GM19099 (cell line): Measurements from ENCODE around the gene MTOR.

Experiments
- POLR2A ChIP-seq: IDR thresholded peaks from 3 replicates; pipeline ENCODE4 v1.6.1; 2011; ENCODE audit warnings: low read depth; ENCODE audit not compliant: insufficient read length; ENCODE audit errors: extremely low read depth

Gene MTOR

DNA sequence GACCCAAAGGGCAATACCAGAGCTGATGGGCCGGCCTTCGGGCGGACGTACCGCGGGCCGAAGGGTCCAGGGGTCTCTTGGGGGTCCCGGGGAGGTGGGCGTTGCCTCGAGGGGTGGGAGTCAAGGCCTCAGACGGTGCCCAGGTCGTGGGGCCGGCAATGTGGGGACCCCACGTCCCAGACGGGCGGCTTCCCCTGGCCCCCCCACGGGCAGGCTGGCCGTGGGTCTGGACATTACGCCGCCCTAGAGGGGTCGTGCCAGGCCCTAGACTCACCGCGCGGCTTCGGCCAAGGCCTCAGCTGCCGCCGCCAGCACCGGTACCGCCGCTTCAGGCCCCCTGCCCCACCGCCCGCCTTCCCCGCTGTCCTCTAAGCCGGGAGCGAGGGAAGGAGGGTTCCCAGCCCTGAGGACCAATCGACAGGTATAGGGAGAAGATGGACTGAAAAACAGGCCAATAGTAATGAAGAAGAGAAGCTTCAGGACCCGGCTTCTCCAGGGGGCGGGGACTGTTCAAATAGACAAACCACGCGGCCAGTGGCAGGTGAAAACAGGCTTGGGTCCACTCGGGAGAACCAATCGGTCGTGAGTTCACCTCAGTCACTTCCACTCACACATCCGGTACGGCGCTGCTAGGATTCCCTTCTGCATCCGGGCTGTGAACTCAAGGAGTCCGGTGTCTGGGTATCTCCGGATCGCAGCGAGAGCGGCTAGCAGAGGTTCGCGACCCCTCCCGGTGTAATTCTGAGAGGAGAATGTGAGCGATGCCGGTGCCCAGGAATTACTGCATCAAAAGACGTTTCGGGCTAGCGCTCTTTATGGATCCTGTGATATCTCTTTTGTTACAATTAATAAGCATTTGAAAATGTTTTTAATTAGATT lies at the start of gene MTOR:
Gene MTOR, minus strand, starts transcription at position 381 of the 879 bp plus-strand sequence. CDS start 3,142 bp downstream, outside the sequence.
- TF ChIP-seq POLR2A: peak; percentile 84

DNA sequence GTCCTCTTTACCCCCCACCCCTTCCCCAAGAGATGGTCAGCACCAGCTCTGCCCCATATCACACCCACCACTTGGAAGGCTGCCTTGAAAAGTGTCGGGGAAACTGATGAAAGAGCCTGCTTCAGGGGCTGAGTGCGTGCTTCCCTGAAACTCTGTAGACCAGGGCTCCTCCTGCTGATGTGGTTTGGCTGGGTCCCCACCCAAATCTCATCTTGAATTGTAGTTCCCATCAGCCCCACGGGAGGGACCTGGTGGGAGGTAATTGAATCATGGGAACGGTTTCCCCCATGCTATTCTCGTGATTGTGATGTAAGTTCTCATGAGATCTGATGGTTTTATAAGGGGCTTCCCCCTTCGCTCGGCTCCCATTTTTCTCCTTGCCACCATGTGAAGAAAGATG lies 47.0 kb upstream of the MTOR start:
- no peak for TF ChIP-seq POLR2A

DNA sequence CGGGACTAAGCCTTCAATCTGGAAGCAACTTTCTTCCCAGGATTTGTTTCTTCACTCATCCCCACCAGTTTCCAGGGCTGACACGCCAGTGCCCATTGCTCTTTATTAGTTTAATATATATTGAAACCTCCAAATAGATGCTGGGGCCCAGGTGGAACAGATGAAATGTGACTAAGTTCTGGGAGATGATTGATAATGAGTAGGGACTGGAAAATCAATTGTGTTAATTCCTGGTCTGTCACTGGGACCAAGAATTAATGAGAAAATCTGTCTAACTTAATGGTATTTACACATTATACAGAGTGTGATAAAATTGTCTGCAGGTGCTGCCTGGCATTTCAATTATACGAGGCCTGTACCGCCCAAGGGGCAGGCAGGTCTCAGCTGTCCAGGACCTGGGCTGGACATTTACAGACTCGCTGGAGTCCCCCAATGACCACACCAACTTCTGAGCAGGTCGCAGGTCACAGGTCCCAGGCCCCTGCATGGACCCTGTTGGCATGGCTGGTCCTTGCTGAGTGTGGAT lies 46.4 kb upstream of the MTOR start:
- no peak for TF ChIP-seq POLR2A

DNA sequence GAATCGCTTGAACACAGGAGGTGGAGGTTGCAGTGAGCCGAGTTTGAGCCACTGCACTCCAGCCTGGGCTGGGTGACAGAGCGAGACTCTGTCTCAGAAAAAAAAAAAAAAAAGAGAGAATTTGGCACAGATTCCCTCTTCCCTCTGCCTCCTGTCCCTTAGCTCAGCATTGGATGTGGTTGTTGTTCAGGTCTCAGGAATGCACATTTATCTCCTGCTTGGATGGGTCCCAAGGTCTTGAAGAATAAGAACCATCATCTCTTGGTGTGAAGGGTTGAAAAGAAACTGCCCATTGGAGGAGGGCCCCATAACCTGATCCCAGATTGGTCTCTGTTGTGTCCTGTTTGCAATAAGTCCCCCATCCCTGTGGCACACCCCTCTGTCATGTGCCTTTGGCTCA lies 45.5 kb upstream of the MTOR start:
- TF ChIP-seq POLR2A: no peak

DNA sequence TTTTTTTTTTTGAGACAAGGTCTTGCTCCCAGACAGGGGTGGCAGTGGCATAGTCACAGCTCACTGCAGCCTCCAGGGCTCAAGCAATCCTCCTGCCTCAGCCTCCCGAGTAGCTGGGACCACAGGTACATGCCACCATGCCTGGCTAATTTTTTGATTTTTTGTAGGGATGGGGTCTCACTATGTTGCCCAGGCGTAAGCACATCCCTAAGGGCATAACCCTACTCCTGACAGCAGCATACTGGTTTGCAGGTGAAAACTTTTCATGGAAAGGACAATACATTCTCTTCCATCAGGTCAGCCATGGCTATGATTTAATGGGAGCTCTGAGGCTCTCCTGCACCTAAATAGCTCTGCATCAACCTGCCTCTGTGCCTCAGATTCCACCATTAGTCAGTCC lies 40.0 kb upstream of the MTOR start:
- no peak for TF ChIP-seq POLR2A

DNA sequence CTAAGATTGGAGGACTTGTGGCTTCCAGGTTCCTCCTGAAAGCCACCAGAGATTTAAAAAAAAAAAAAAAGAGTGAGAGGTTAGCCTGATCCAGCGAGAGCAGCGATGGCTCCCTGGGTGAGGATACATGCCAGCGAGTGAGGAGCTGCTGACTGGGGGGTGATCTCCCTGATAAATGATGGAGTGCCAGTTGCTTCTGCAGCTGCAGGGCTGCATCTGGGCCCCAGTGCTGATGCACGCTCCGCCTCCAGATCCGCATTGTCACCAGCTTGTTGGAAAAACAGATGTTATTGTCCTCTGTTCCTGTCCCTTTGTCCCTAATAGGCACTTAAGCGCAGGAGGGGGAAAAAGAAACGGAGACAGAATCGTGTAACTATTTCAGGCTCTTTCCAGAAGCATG lies 39.2 kb upstream of the MTOR start:
- TF ChIP-seq POLR2A: no peak

DNA sequence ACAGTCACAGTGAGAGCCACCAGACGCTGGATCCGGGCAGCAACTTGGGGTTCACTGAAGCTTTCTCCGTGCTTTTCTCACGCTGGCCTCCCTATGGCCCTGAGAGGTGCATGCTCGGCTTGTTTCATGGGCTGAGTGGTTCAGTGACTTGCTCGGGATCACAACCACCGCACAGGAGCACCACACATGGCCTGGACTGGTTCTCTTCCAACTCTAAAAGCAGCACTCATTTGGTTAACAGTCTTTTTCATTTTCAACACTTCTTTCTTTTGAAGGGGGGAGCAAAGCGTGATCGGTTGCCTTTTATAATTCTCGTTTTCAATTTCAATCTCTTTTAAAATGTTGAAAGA lies 36.8 kb upstream of the MTOR start:
- no peak for TF ChIP-seq POLR2A

DNA sequence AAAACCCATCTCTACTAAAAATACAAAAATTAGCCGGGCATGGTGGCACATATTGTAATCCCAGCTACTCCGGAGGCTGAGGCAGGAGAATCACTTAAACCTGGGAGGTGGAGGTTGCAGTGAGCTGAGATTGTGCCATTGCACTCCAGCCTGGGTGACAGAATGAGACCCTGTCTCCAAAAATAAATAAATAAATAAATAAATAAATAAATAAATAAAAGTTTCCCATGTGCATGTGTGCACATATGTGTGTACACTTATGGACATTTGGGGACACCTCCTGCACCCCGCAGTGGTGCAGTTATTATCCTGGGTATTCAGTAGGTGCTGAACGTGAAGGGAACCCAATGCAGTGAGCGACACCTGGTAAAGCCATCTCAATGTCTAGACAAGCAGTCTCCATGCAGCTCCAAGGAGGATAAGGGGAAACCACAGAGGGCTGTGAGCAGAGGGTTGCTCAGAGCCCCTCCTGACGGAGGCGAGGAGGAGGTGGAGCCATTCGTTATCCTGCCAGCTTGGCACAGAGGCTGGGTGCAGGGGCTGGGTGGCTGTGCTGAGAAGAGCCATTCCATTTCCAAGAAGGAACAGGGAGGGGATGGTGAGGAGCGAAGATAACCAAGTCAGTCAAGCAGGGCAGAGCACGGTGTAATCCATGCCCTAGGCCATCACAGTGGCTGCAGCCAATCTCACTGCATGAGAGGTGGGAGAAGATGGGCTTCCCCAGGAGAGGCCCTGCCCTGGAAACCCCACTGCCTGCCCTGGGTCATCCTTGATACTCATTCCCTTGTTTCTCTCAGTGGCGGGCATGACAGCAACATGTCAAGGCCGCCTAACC lies 36.3 kb upstream of the MTOR start:
- no peak for TF ChIP-seq POLR2A

DNA sequence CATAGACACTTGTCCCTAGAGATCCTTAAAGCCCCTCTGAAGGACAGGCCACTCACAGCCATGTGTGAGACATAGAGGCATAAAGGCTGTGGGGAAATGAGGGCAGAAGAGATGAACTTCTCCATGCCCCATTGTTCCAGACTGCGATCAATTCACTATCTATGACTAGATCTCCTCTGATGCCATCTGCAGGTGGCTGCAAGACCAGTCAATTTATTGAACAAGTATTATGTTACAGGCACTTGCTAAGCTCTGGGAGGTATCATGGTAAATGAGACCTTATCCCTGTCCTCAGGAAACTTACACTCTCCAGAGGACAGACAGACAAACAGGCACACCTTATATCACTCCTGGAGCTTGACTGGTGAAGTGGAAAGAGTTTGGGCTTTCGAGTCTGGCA lies 33.6 kb upstream of the MTOR start:
- TF ChIP-seq POLR2A: no peak

DNA sequence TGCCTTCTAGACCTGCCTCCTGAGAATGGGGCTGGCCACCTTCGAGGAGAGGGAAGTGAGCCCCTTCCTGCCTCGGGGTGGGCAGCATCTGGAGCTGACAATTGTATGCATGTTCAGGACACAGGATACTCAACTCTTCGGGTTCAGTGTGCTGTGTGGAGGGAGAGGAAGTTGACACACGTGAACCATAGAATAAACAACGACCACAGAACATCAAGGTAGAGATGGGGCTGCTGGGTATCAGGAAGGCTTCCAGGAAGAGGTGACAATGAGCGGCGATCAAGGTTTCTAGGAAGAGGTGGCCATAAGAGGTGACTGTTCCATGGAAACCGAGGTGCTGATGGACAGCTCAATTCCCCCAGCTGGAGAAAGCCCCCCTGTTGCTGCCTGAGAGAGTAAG lies 32.6 kb upstream of the MTOR start:
- no peak for TF ChIP-seq POLR2A

DNA sequence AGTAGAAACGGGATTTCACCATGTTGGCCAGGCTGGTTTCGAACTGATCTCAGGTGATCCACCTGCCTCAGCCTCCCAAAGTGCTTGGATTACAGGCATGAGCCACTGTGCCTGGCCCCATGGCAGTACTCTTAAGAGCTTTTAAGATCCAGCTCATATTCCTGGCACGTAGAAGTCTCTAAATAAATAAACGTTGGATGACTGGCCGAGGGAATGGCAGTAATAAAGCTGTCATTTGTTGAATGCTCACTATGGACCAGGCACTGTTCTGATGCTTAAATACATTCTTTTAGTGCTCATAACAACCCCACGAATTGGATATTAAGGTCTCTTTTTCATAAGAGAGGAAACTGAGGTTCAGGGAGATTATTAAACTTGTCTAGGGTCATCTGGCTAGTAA lies 31.5 kb upstream of the MTOR start:
- no peak for TF ChIP-seq POLR2A

DNA sequence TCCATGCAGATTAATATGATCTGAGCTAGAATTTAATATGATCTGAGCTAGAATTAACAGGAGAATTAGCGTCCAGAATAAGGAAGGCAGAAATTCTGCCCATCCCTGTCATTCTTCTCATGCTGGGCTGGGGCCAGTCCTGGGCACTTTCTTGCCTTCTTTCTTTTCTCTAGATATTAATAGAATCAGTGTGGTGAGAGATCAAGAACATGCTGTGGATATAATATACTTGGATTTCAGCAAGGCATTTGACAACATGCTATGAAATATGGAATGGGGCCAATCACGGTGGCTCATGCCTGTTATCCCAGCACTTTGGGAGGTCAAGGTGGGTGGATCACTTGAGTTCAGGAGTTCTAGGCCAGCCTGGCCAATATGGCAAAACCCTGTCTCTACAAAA lies 28.7 kb upstream of the MTOR start:
- TF ChIP-seq POLR2A: no peak

DNA sequence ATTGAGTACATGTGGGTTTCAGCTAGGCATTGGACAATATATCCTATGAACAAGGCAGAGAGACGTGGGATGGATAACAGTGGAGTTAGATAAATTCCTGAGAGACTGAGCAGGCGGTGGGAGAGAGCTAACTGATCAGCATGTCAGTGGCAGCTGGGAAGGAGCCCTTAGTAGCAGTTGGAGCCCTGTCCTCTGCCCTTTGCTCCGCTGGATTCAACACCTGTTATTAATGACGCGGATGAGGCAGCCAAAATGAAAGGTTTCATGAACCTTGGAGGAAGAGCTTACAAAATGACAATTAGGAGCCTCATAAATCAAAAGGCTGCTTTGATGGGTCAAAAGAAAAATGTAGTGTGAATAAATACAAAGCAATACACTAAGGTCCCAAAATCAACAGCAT lies 26.7 kb upstream of the MTOR start:
- TF ChIP-seq POLR2A: no peak

DNA sequence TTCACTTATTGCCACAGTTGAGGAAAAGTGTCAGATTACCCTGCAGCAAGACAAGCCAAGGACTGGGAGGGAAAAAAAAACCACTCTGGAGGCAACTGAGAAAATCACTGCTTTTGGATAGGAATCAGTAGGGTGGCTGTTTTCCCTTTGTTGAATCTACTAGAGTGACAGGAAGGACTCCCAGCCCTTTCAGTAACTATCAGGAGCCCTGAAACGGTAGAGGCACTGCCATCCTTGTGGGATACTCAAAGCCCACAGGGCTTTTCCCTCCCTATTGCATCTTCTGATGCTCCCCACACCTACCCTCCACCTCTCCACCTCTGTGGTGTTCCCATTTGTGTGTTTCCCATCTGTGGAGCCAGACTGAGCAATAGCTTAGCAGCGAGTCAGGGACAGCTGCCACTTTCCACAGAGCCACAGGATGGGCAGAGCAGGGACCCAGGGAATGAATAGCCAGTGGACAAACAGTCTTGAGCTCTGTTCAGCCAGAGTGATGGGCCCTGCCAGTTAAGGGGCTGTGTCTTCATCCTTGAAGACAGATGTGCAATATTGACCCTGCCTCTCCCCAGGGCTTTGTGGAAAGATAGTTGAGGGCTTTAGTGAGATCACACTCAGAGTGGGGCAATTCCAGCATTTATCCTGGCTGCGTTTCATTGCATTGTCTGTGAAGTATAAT lies 24.5 kb upstream of the MTOR start:
- no peak for TF ChIP-seq POLR2A
